Activated T-cell treated with anti-CD3 and anti-CD28 coated beads, Interleukin-2, amount 50 U/mL, for 24 hours (primary cell): Measurements from ENCODE around the gene TMEM238.
"Not testable (repeated sequence)": the region's sequence is repeated elsewhere in the genome, so short reads cannot be mapped to it uniquely, and the experiment has no call there.

Experiments used
- DNase-seq: peaks from one replicate; pipeline ENCODE4 v3.0.0-alpha.2; 2020
- H3K27ac Mint-ChIP-seq: 2 replicates; pipeline ENCODE4 v1.8.0; 2020; ENCODE audit warnings: mild to moderate bottlenecking, mixed read lengths
- H3K27me3 Mint-ChIP-seq: 2 replicates; pipeline ENCODE4 v1.8.0; 2020; ENCODE audit warnings: mixed read lengths
- H3K36me3 Mint-ChIP-seq: 2 replicates; pipeline ENCODE4 v1.8.0; 2020; ENCODE audit warnings: low read depth, mixed read lengths
- H3K4me1 Mint-ChIP-seq: 2 replicates; pipeline ENCODE4 v1.8.0; 2020; ENCODE audit warnings: low read depth, mixed read lengths
- H3K4me3 Mint-ChIP-seq: 2 replicates; pipeline ENCODE4 v1.8.0; 2020; ENCODE audit warnings: mild to moderate bottlenecking, moderate library complexity, mixed read lengths
- H3K9me3 Mint-ChIP-seq: 2 replicates; pipeline ENCODE4 v1.8.0; 2020; ENCODE audit warnings: mixed read lengths

TMEM238 gene

DNA sequence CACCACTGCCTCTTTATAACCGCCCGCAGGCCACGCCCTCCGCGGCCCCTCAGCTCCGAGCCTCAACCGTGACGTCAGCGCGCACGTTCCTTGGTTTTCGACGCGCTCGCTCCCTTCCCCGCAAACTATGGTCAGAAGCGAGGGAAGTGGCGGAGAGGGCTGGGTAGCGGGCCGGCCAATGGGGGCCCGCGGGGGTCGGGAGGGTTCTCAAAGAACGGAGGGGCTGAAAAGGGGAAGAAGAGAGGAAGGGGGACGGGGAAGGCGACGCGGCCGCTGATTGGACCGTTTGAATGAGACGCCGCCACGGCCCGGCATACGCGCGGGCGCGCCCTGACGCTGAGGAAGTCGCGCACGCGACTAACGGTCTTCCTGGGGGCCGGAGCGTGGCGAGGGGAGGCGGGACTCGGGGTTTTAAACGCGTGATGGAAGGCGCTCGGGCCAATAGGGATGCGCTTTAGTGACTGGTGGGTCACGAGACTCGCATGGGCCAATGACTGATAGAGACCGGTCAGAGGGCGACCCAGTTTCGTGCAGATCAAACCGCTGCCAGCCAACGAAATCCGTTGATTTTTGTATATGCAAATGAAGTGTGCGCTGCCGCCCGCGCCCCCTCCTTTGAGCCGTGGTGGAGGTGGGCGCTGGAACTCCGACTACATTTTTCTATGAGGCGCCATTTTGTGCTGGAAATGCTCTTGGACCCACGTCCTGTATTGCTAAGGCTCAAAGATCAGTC is 23.9 kb upstream of the TMEM238 start:
- peaks cover 37% of the 10 kb centered on the region for H3K4me1 Mint-ChIP-seq
- H3K36me3 Mint-ChIP-seq = peaks cover 50% of the 10 kb centered on the region
- H3K27me3 Mint-ChIP-seq = no peaks in the 10 kb centered on the region
- peaks cover 10% of the 10 kb centered on the region for H3K9me3 Mint-ChIP-seq
- H3K4me3 Mint-ChIP-seq = peak overlapping the region; percentile 92
- DNase-seq = peak; percentile 97
- H3K27ac Mint-ChIP-seq = peak overlapping the region; percentile 99

DNA sequence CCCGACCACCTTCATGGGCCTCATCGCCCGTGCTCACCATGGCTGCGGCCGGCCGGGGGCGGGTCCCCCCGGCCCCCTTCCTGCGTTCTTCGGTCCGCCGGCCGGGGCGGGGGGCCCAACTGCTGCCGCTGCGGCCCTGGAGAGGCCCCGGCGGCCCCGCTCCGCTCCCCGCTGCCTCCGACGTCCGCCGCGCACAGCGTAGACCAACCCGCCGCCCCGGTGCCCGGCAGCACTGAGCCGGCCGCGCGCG is 23.4 kb upstream of the TMEM238 start, which contains the start of gene UBE2S:
TSS of gene UBE2S (minus strand) at position 239 of the 250 bp plus-strand sequence. CDS start at position 40, 199 bp downstream.
- H3K27me3 Mint-ChIP-seq = not testable (repeated sequence)

DNA sequence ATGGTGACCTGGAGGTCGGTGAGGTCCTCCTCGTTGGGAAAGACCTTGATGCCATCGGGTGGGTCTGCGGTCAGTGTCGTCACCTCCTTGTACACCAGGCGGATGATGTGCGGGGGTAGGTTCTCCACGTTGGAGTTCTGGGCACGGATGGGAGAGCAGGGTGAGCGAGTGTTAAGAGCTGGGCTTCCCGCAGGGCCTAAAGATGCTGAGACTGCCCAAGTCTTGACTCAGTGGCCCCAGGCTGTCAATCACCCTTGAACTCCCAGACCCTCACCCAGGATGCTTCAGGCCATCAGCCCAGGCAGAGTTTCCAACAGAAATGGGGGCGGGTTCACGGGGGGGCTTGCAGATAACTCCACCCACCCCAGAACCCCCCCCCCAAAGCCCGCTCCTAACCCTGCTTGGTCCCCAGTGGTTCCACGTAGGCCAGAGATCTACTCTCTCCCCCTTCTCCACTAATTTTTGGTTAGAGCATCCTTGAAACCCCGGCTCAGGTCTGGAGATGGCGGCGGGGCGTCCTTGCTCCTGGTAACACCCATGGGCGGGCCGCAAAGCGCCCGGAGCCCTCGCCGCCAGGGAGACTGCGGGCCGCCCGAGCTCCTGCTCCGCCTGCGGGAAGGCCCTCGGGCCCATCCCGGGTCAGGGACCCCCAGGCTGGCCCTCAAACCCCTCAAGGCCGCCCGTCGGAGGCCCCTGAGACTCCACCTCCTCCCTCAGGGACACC is 22.9 kb upstream of the TMEM238 start:
- H3K36me3 Mint-ChIP-seq = peaks cover 60% of the 10 kb centered on the region
- peak overlapping the region; percentile 92 for H3K27ac Mint-ChIP-seq

More for the DNA sequence above, 23.4 kb upstream of the TMEM238 start, which contains the start of gene UBE2S:
- Mint-ChIP-seq H3K27ac (peak within 1 kb of the TSS; percentile 99), H3K4me3 (peak within 1 kb of the TSS; percentile 92), H3K4me1 (peaks cover 40% of the 10 kb centered on the region), H3K36me3 (peaks cover 55% of the 10 kb centered on the region), H3K9me3 (peaks cover 10% of the 10 kb centered on the region)
- not testable (repeated sequence) for DNase-seq

DNA sequence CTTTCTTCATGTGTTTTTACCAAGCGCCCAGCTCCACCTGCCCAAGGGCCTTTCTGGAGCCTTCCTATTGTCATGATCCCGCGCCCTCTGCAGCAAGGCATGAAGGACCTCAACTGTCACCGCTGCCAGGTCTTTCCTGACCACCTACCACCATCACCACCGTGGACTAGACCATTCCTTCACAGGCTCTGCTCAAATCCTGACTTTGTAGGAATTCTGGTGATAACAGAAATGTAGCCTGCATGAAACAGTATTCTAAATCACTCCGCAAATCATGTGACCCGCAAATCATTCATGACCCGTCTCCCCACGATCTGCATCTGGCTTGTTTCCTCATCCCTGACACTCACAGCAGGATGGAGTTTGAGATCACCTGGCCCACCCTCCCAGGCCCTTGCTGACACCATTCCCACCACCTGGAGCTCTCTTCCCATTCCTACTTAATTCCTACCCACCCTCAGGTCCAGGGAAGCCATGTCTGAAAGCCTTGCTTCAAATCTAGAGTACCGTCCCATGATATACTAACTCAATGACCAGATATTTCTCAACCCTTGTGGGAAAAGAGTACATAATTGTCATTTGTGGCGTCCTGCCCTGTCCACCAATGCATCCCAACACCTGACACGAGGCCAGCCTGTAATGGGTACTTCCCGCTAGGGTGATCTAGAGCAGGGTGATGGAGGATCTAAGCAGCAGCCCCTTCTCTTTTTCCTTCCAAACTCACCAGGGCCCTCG is 22.2 kb upstream of the TMEM238 start:
- Mint-ChIP-seq H3K27ac (peak overlapping the region; percentile 92), H3K27me3 (no peaks in the 10 kb centered on the region), H3K36me3 (peaks cover 65% of the 10 kb centered on the region), H3K4me1 (peaks cover 41% of the 10 kb centered on the region), H3K4me3 (peak overlapping the region; percentile 92), H3K9me3 (peaks cover 10% of the 10 kb centered on the region)
- no peak for DNase-seq

More for the DNA sequence above, 22.9 kb upstream of the TMEM238 start:
- Mint-ChIP-seq H3K27me3 (no peaks in the 10 kb centered on the region), H3K9me3 (peaks cover 10% of the 10 kb centered on the region), H3K4me1 (peaks cover 41% of the 10 kb centered on the region), H3K4me3 (peak overlapping the region; percentile 92)
- DNase-seq = no peak

DNA sequence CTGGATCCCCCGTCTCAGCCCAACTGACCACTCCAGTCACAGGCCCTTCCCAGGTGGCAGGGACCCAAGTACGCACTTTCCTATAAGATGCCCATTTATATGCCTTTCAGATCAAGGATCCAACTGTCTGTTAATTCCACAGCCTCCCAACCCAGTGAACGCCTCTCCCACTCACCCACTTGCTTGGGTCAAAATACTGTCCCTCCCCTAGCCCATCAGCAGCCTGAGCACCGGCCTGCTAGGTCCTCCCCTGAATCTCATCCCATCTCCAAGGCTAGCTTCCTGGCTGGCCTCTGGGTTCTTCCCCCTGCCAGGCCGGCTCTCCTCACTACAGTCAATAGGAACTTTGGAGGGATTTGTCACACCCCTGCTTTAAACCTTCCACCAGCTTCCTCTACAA is 21.5 kb upstream of the TMEM238 start:
- H3K27ac Mint-ChIP-seq = peak overlapping the region; percentile 92
- H3K9me3 Mint-ChIP-seq = peaks cover 10% of the 10 kb centered on the region
- H3K27me3 Mint-ChIP-seq = no peaks in the 10 kb centered on the region
- peak overlapping the region; percentile 92 for H3K4me3 Mint-ChIP-seq
- peaks cover 71% of the 10 kb centered on the region for H3K36me3 Mint-ChIP-seq
- no peak for DNase-seq
- H3K4me1 Mint-ChIP-seq = peaks cover 41% of the 10 kb centered on the region

DNA sequence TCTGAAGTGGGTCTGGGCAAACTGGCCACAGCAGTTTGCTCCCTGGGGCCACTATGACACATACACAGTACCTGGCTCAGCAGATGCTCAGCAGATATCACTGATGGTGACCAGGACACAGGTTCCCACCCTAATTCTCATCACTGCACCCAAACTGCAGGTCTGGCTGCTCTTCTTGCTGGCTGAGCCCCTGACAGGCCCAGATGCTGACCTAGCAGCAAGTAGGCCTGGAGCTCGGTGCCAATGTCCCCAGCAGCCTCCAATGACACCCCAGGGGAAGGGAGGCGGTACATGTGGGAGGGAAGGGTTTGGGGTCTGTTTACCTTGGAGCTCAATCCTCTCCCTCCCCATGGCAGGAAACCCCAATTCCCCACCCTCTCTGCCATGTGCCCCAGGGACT is 18.4 kb upstream of the TMEM238 start:
- Mint-ChIP-seq H3K36me3 (peaks cover 75% of the 10 kb centered on the region), H3K4me3 (peak overlapping the region; percentile 36), H3K9me3 (no peaks in the 10 kb centered on the region), H3K27me3 (no peaks in the 10 kb centered on the region), H3K4me1 (peaks cover 51% of the 10 kb centered on the region), H3K27ac (no peak overlapping the region)
- no peak for DNase-seq

DNA sequence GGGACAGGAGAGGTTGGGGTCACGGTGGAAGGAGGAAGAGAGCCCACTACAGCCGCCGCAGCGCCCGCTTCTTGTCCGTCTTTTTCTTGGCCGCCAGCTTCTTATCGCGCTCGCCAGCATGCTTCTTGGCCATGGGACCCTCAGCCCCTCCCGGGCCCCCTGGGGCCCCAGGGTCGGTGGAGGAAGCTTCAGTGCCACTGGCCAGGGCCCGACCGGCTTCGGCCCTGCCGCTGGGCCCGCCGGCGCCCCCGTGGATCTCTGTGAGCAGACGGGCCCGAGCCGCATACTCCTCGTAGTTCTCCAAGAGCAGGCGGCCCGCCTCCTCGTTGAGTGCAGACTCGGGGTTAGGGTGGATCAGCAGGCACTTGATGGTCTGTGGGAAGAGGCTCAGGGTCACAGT is 17.3 kb upstream of the TMEM238 start:
- H3K36me3 Mint-ChIP-seq = peaks cover 66% of the 10 kb centered on the region
- H3K4me1 Mint-ChIP-seq = peaks cover 48% of the 10 kb centered on the region
- H3K4me3 Mint-ChIP-seq = not testable (repeated sequence)

DNA sequence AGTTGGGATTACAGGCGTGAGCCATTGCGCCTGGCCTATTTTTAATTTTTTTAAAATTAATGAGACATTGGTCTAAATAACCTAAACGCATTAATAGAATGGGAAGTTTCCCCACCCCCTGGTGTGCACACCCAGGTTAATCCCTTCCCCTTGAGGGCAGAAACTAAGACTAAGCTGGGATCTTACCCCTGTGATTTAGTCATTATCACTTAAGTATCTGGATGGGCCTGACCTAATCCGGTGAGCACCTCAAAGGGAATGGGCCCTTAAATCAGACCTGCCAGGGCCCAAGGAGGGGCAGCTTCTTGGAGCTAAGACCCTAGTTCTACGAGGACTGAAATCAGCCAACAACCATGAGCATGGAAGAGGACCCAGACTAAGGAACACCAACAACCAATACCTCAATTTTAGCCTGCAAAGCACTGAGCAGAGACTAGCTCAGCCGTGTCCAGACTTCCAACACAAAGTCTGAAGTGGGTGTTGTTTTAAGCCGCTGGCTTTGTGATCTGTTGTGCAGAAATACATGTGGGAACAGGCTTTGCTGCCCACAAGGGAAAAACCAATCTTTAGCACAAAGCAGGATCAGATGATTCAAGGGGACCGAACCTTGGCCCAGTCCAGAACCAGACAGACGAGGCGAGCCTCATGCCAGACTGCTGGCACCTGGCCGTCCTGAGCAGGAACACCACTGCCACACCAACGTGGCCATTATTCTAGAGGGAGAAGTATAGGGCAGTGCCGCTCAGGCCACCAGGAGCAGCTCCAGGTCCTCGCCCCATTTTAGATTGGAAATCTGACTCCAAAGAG is 16.4 kb upstream of the TMEM238 start:
- Mint-ChIP-seq H3K27me3 (no peaks in the 10 kb centered on the region), H3K27ac (no peak overlapping the region), H3K4me3 (no peak overlapping the region), H3K36me3 (peaks cover 57% of the 10 kb centered on the region), H3K9me3 (no peaks in the 10 kb centered on the region), H3K4me1 (peaks cover 39% of the 10 kb centered on the region)
- DNase-seq = no peak

More for the DNA sequence above, 17.3 kb upstream of the TMEM238 start:
- peak overlapping the region; percentile 44 for H3K27ac Mint-ChIP-seq
- not testable (repeated sequence) for DNase-seq, H3K9me3 Mint-ChIP-seq, H3K27me3 Mint-ChIP-seq

DNA sequence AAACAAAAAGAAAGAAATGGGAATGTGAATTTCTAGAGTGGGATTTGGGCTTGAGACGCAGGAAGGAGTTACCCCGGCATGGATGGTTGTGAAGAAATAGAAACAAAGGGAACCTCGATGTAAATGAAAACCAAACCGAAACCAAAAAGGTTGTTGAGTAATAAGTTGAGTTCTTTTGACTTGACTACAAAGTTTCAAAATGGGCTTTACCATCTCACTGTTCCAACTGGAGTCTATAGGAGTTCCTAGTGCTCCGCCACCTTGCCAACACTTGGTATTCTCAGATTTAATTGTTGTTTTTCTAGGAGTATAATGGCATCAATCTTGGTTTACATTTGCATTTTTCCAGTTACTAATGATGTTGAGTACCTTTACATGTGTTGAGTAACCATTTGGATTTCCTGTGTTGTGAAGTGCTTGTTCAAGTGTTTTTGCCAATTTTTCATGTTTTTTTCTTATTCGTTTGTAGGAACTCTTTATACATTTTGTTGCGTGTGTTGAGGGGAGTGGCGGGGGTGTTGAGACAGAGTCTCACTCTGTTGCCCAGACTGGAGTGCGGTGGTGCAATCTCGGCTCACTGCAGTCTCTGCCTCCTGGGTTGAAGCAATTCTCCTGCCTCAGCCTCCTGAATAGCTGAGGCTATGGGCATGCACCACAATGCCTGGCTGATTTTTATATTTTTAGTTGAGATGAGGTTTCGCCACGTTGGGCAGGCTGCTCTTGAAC is 14.3 kb upstream of the TMEM238 start:
- no peaks in the 10 kb centered on the region for H3K27me3 Mint-ChIP-seq
- H3K4me1 Mint-ChIP-seq = peaks cover 29% of the 10 kb centered on the region
- no peak overlapping the region for H3K4me3 Mint-ChIP-seq
- no peak for DNase-seq
- H3K27ac Mint-ChIP-seq = peak overlapping the region; percentile 19
- peaks cover 37% of the 10 kb centered on the region for H3K36me3 Mint-ChIP-seq
- H3K9me3 Mint-ChIP-seq = no peaks in the 10 kb centered on the region

DNA sequence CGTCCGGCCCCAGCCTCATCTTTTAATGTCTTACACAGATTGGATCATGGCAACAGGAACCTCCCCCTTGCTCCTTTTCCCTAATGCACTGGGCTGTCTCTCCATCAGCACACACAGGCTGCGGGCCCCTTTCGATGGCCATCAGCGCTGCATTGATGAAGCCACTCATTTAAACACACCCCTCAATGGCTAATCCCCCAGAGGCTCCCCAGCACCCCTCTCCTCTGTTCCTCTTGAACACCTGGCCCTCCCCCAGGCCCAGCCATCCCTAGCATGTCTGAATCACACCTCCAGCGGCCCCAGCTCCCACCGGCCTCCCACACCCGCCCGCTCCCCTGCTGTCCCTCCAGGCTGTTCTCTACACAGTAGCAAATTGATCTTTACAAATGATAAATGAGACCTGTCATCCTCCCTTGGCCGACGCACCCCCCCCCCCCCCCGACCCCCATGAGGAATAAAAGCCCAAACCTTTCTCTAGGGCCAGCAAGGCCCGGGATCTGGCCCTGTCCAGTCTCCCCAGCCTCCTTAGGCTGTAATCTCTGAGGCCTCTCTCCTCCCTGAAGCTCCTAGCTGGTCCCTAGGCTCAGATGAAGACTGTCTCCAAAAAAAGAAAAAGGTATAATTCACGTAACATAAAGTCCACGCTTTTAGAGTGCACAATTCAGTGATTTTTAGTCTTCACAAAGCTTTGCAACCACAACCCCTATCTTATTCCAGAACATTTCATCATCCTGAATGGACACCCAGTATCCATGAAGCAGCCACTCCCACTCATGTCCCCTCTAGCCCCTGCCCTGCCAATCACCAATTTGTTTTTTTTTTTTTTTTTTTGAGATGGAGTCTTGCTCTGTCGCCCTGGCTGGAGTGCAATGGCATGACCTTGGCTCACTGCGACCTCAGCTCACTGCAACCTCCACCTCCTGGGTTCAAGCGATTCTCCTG is 9.0 kb upstream of the TMEM238 start:
- DNase-seq = no peak
- H3K27ac Mint-ChIP-seq = peak overlapping the region; percentile 79
- H3K4me1 Mint-ChIP-seq = peaks cover 27% of the 10 kb centered on the region
- H3K36me3 Mint-ChIP-seq = peaks cover 38% of the 10 kb centered on the region
- H3K9me3 Mint-ChIP-seq = no peaks in the 10 kb centered on the region
- H3K4me3 Mint-ChIP-seq = no peak overlapping the region
- H3K27me3 Mint-ChIP-seq = no peaks in the 10 kb centered on the region

DNA sequence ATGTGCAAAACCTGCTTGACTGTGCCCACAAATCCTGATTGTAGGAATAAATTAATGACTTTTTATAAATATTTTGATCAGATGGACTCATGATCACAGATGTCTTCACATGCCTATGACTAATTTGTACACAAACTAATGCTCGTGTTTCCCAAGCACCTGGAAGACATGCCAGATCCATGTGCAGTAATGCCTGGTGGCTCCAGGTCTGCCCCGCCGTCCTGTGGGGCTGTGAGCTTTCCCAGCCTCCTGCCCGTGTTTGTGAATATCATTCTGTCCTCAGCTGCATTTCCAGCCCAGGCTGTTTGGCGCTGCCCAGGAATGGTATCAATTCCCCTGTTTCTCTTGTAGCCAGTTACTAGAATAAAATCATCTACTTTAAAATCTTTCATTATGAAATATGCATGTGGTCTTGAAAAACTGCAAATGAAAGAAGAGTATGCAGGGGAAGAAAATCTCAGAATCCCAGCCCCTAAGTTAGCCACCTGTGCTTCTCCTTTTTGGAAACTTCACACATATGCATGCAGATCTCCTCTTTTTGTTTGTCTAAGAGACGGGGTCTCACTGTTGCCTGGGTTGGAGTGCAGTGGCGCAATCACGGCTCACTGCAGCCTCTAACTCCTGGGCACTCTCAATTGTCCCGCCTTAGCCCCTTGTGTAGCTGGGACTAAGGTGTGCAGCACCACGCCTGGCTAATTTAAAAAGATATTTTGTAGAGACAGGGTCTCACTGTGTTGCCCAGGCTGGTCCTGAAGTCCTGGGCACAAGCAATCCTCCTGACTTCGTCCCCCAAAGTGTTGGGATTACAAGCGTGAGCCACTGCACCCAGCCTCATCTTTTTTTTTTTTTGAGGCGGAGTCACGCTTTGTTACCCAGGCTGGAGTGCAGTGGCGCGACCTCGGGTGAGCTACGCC is 7.9 kb upstream of the TMEM238 start:
- Mint-ChIP-seq H3K27ac (peak overlapping the region; percentile 82), H3K4me1 (peaks cover 31% of the 10 kb centered on the region), H3K27me3 (no peaks in the 10 kb centered on the region), H3K9me3 (no peaks in the 10 kb centered on the region), H3K36me3 (peaks cover 49% of the 10 kb centered on the region), H3K4me3 (no peak overlapping the region)
- DNase-seq = no peak

DNA sequence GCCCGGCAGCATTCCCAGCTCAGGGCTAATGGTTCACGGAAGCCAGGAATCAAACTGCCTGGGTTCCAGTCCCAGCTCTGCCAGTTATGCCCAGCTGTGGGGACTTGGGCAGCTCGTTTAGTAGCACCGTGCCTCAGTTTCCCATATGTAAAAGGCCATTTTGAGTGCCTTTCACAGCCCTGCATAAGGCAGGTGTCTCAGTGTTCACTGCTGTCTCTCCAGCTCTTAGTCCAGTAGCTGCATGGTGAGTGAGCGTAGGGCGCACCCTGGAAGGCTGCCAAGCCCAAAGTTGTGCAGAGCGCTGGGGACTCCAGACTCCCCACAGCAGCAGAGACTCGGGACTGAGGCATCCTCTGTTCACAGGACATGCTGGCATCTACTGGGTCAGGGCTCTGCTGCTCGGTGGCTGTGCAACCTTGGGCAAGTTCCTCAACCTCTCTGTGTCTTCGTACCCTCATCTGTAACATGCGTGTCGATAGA is 7.1 kb upstream of the TMEM238 start:
- Mint-ChIP-seq H3K4me1 (peaks cover 34% of the 10 kb centered on the region), H3K36me3 (peaks cover 56% of the 10 kb centered on the region), H3K4me3 (no peak overlapping the region), H3K27ac (peak overlapping the region; percentile 82), H3K27me3 (no peaks in the 10 kb centered on the region), H3K9me3 (no peaks in the 10 kb centered on the region)
- peak; percentile 56 for DNase-seq
